Measurements from ENCODE around the gene FABP6. TPM values are rescaled to one million over a fixed set of nuclear protein-coding genes. Genes with fewer than 3 reads are reported as not detected.

FABP6 gene
- total and polyA plus RNA-seq, 2 donors = 13.0 to 64.3 TPM

GRCh38 chr5:160287378-160288051, 58.2 kb downstream of the FABP6 start:
- Histone ChIP-seq H3K9me3 (ENCODE audit: control insufficient read depth in 2 of 2, insufficient read depth in 1 of 2, low read length in 1 of 2) (no peaks in the 10 kb centered on the region), H3K4me3 (ENCODE audit: low read length in 2 of 2) (no peak overlapping the region), H3K4me1 (ENCODE audit: control insufficient read depth in 2 of 2, insufficient read depth in 2 of 2, low read length in 2 of 2) (peaks cover 0 to 8% of the 10 kb centered on the region in 2 donors), H3K36me3 (ENCODE audit: control insufficient read depth in 2 of 2, insufficient read depth in 2 of 2, low read length in 1 of 2) (no peaks in the 10 kb centered on the region), H3K27me3 (ENCODE audit: control insufficient read depth in 2 of 2, insufficient read depth in 1 of 2, low read length in 1 of 2) (no peaks in the 10 kb centered on the region), H3K27ac (ENCODE audit: low read depth in 1 of 2, low read length in 1 of 2) (peak overlapping the region; percentile 45 to 48)
- 81% methylated on average over 8 of the region's 8 CpGs for WGBS
- DNase-seq (ENCODE audit: low read depth in 6 of 9, low spot score in 9 of 9) = no peak

Other genes starting within 250 kb of the FABP6 start
- 63.7 TPM for gene TTC1, start 220.4 kb upstream of the FABP6 start, total RNA-seq
- 58.2 TPM for gene TTC1, start 220.4 kb upstream of the FABP6 start, polyA plus RNA-seq
- 22.8 TPM for gene PWWP2A, start 110.1 kb upstream of the FABP6 start, total RNA-seq
- gene PWWP2A, start 110.1 kb upstream of the FABP6 start, polyA plus RNA-seq = 17.0 TPM
- 1.7 TPM for gene CCNJL, start 83.1 kb downstream of the FABP6 start, total RNA-seq
- gene CCNJL, start 83.1 kb downstream of the FABP6 start, polyA plus RNA-seq = 2.7 TPM
- 0.61 TPM for gene C1QTNF2, start 141.1 kb downstream of the FABP6 start, total RNA-seq
- gene C1QTNF2, start 141.1 kb downstream of the FABP6 start, polyA plus RNA-seq = 0.46 TPM
- 4.1 TPM for gene FAM200C, start 170.5 kb downstream of the FABP6 start, total RNA-seq
- 5.5 TPM for gene FAM200C, start 170.5 kb downstream of the FABP6 start, polyA plus RNA-seq
- 46.9 TPM for gene SLU7, start 189.6 kb downstream of the FABP6 start, total RNA-seq
- gene SLU7, start 189.6 kb downstream of the FABP6 start, polyA plus RNA-seq = 45.3 TPM
- 179 TPM for gene PTTG1, start 192.3 kb downstream of the FABP6 start, total RNA-seq
- 72.9 TPM for gene PTTG1, start 192.3 kb downstream of the FABP6 start, polyA plus RNA-seq